Retina (tissue), 1 donor: Measurements from ENCODE around the gene CCDC197.

Source experiments
- DNase-seq: peaks from one replicate; pipeline ENCODE4 v3.0.0-alpha.2; 2016

Gene CCDC197

DNA sequence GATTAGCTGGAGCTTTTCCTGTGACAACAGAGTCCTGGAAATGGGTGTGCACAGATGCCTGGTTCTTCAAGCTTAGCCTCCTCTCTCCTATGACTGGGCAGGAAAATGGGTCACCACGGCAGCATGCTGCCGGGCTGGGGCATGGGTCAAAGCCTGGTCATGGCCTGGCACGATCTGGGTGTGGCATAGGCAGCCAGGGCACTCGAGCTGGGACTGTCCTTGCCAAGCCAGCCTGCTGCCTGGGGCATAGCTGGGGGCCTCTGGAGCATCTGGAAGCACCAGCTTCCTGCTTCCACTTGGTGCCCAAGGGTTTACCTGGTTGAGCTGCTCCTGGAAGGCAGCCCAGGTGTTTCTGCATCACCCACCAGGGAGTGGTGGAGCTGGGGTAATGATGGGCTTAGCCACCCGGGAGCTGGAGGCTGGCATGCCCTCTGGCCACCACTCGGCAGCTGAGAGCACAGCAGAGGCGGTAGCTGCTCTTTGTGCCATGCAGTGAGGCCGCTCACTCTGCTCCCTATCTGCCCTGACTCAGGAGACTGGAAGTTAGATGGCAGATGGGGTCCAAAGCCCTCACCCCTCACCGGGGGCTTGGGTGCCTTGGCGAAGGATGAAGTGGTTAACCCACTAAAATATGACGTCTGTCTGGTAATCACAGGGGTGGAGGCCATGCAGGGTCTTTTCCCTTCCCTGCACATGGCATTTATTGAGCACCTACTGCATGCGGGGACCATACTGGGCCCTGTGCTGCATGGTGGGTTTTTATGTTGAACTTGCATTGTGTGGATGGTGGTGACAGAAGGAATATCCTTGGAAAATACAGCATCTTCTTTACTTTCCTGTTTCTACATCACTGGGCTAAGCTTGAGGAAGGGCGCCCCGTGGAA is 30.7 kb downstream of the CCDC197 start:
- DNase-seq = no peak

DNA sequence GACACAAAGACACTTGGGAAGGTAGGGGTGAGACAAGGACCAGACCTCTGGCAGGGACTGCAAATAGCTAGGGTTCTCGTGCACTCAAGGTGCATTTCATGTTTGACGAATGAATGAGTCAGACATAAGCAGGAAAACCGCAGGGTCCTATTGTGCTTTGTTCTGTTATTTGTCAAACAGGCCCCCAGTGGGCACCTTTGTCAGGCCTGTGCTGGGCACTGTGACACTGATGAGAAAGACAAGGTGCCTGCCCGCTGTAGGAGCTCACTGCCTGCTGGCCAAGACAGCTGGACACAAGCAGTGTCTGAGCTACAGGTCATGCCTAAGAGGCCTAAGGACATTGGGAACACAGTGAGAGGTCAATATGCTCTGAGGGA is 31.3 kb downstream of the CCDC197 start:
- DNase-seq = peak; percentile 14

DNA sequence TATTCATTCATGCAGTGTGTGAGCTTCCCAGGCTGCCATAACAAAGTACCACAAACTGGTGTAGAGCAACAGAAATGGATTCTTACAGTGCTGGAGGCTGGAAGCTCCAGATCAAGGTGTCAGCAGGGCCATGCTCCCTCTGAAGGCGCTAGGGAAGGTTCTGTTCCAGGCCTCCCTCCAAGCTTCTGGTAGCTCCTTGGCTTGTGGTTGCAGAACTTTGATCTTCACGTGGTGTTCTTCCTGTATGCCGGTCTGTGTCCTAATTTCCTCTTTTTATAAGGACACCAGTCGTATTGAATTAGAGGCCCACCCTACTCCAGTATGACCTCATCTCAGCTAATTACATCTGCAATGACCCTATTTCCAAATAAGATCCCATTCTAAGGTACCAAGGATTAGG is 32.2 kb downstream of the CCDC197 start:
- DNase-seq = no peak

DNA sequence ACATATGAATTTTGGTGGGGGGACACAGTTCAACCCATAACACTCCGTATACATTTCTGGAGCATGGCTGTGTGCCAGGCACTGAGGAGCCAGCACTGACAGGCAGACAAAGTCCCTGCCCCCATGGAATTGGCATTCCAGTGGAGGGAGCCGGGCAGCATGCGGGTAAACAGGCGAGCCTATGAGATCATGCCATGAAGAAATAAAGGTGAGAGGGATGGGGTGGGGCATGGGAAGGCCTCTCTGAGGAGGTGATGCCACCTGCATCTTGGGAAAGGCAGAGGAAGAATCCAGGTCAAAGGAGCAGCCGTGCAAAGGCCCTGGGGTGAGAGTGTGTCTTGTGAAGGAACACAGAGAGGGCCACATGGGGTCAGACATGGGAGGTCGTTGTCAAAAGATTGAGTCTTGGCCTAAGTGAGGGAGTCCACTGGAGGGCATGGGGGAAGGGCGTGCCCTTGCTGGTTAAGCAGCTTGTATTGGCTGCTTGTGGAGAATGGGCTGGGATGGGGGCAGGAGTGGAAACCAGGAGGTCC is 32.6 kb downstream of the CCDC197 start:
- DNase-seq = no peak

DNA sequence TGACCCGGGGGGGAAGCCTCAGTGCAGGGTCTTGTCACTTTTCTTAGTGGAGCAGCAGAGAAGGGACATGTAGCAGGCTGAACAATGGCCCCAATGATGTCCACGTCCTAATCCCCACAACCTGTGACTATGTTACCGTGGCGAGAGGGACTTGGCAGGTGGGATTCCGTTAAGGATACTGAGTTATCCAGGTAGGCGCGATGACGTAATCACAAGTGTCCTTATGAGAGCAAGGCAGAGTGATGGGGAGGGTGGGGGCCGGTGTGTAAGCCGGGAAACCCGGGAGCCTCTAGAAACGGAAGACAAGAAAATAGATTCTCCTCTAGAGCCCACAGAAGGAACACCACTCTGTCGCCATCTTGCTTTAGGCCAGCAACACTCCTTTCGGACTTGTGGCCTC is 33.5 kb downstream of the CCDC197 start:
- DNase-seq = no peak

DNA sequence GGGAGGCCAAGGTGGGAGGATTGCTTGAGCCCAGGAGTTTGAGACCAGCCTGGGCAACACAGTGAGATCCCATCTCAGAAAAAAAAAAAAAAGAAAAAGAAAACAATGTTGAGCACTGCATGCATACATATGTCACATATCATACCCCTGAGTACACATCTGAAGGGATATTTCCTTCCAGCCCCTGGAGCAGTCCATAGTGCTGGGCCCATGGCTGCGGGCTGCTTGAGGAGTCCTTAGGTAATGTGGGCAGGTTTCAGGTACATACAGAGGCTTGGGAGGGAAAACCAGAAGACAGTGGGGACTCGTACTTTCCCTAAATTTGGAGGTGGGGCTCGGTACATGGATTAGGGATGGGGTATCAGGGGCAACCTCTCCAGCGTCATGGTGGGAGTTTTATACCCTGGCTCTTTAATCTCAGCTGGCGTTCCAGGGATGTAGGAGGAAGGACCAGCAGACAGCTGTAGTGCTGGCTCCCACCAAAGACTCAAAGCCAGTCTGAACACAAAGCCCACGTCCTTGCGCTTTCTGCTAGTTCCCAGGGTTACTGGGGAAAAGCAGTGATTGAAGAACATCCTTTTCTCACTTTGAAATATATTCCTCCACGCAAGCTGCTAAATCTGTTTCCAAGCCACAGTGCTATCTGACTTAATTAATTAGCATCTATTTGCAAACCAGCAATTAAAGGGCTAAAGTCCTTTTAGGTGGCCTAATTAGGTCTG is 34.2 kb downstream of the CCDC197 start:
- peak; percentile 44 for DNase-seq

DNA sequence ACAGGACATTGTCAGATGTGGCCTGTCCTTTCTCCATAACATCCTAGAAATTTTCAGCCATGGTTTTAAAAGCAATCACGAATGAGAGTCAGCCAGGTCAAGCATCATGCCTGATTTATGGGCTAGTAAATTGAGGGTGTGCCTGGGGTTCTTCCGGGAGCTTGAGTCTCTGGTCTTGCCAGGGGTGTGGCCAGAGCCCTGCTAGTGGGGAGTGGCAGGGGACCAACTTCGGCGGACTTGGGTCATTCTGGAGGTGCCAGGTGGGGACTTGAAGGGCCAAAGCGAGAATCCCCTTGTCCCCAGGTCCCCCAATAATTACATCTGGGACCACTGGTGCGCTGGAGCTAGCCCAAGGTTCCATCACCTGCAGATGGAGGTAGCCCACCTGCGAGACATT is 34.8 kb downstream of the CCDC197 start:
- no peak for DNase-seq

DNA sequence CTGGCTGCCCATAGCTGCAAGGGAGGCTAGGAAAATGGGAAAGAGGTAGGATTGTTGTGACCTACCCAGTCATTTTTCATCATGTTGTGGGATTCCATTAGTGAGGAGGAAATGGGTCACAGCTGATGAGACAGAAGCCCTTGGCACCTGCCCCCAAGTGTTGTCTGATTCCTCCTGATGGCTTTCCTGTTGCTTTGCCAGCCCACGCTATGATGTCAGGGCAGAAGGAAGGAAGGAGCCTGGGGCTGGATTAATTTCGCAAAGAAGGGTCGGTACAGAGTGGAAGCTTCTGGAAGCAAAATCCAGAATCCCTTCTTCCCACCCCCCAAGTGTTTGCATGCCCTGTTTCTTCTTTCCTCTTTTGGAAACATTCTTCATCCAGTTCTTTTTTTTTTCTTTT is 37.8 kb downstream of the CCDC197 start:
- DNase-seq = no peak

DNA sequence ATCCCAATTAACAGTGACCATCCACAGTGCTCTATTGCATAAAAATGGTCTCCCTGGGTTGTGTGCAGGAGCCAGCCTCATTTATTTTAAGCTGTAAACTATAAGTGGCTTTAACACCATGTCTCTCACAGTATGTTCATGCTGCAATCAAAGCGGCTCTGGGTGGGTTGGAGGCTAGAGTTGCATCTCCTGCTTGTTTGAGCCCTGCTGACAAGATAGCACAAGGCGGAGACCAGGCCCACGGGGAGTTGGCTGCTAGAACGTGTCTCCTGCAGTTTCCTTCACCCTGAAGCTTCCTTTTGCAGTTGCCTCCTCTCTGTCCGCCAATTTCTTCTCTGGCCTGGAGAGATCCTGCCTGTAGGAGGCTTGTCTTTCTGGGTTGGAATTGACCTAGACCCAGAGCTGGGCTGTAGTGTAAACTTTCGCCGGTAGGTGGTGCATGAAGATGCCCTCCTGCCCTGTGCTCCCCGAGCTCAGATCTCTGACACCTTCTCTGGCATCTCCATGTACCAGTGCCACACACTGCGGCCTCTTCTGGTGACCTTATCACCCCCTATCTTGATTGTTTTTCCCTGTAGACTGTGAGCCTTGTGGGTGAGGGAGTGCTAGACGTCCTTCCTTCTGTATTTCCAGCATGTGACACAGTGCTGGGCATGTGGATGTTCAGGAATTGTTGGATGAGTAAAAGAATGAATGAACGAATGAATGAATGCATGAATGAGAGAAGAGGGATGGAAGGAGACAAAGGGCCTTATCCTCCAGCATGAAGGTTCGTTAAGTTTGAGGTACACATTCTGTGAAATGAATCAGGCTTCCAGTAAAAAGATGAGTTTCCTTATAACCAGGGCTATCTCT is 39.4 kb downstream of the CCDC197 start:
- DNase-seq = peak; percentile 79

DNA sequence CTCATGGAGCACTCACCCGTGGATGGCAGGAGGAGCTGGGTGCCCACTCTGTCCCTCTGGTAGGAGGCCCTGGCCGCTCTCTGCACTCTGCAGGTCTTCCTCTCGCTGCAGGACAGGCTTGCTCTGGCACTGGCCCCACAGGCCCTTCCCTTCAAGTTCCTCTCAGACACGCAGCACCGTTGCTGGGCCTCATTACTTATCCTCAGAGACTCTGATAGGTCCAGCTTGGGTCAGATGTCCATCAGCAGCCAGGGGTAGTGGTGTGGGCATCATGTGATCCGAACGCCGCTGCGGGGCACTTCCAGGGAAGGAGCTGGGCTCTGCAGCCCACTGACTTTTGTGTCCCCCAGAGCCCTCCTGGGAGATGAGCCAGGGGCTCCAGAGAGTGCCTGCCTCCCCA is 40.9 kb downstream of the CCDC197 start:
- no peak for DNase-seq

DNA sequence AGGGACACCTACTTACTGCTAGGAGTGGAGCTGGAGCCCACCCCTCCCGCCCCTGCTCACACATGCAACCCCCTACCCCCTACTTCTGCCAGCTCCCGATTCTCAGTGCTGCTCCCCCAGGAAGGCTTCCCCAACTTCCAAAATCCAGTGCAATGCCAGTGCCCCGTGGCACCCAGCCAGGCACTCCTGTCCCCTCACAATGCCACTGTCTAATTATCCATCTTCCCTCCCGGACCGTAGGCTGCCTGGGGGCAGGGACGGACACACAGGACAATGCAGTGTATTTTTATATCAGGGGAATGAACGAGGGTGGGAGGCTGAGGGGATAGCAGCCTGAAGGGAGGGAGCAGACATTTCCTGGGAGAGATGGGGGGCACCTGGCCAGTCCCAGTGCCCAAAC is 41.4 kb downstream of the CCDC197 start:
- DNase-seq = no peak

DNA sequence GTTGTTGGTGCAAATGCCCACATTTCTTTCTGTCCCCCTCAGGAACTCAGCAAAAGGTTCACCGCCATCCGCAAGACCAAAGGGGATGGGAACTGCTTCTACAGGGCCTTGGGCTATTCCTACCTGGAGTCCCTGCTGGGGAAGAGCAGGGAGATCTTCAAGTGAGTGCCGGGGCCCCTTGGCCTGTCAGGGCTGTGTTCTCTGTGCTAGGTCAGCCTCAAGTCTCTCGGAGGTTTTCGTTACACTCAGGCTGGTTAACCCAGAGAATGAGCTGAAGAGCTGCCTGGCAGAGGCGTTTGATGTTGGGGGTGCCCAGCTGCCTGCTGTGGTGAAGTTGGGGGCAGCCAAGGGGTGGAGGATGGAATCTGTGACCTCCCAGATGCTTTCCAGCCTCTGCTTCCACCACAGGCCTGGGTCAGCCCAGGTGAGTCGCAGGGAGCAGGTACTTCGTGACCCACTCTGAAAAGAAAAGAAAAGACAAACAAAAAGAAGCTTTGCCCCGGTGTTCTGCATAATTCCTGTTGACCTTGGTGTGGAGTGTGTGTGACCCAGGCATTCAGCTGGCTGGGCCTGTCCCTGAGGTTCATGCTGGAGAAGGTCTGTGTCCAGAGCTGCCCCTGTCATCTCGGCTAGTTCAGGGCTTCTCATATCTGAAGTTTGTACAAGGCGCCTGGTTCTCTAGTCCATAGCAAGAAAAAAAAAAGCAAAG is 42.0 kb downstream of the CCDC197 start:
- DNase-seq = no peak

DNA sequence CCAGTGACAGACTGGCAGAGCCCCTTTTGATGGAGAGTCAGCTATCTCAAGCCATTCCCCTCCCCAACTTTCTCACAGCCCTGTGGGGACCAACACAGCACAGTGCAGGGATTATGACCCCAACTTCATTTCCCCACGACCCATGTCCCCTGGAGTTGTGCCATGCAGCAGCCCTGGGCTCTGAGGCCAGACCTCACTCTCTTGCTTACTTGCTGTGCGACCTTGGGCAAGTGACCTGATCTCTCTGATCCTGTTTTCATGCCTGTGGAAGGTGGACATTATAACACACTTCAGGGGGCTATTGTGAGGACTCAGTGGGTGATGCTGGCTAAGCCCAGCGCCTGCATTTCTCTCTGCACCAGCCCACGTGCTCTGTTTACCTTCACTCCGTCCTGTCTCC is 43.1 kb downstream of the CCDC197 start:
- DNase-seq = no peak

DNA sequence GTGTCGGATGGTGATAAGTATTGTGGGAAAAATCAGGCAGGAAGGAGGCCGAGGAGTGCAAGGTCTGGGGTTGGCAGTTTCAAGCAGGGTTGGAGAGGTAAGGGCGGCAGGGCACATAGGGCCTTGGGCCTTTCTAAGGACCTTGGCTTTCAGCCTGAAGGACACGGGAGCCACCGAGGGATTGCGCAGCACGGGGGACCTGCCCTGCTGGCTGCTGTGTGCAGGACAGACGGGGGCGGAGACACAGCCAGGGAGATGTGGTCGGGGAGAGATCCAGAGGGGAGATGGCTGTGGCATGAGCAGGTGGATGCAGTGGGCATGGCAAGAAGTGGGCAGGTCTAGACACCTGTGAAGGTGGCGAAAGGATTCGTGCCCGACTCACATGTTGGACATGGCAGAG is 43.7 kb downstream of the CCDC197 start:
- no peak for DNase-seq

DNA sequence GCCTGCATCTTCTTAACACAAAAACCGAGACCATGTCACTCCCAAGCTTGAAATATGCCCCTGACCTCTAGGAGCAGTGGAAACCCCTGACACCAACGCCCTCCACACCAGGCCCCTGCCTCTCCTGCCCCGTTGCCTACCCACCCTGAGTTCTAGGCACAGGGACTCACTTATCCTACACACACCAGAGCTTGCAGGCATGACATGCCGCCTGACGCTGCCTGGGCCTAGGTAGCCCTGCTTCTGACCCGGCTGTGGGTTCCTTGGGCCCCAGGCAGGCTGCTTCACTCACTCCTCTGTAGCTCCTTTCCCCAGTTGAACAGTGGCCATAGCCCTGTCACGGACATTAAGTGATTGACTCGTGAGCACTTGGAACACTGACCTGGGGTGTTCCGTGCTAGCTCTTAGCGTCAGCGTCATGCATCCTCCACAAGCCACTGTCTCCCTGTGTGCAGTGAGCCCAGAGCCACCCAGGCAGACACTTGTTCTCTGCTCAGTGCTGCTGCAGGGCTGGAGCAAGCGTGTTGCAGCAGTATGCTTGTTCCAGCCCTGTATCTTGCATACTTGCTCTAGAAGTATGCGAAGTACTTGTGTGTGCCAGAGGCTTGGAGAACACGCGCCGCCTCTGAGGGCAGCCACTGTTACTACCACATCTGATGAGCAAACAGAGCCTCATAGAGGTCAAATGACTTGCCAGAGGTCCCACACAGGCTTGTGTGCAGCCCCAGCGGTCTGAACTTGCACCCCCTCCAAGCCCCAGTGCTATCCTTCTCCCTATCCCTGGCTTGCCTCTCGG is 44.6 kb downstream of the CCDC197 start:
- no peak for DNase-seq

DNA sequence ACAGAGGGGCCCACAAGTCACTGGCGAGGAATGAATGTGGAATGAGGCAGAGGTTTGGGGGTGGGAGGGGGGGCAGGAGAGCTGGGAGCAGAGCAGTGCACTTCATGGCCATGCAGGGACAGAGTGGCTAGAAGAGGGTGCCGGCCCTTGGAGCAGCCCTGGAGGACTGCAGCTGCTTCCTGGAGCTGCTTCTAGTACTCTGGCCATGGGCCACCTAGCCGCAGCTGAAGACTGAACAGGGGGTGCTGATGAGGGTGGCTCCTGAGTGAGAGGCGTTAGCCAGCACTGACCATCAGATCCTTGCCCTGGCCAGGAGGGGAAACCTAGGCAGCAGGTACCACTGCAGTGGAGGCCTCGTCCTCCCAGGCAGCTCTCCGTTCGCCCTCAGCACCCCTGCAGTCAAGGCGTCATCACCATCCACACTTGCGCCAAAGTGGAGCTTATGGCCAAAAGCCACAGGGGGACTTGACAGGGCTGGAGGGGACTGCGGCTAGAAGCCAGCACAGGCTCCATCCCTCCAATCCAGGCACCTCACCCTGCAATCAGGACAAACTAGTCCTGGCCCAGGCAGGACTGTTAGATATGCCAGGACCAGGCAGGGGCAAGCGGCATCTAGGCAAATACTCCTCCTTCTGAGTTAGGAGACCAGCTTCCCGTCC is 45.5 kb downstream of the CCDC197 start:
- no peak for DNase-seq

DNA sequence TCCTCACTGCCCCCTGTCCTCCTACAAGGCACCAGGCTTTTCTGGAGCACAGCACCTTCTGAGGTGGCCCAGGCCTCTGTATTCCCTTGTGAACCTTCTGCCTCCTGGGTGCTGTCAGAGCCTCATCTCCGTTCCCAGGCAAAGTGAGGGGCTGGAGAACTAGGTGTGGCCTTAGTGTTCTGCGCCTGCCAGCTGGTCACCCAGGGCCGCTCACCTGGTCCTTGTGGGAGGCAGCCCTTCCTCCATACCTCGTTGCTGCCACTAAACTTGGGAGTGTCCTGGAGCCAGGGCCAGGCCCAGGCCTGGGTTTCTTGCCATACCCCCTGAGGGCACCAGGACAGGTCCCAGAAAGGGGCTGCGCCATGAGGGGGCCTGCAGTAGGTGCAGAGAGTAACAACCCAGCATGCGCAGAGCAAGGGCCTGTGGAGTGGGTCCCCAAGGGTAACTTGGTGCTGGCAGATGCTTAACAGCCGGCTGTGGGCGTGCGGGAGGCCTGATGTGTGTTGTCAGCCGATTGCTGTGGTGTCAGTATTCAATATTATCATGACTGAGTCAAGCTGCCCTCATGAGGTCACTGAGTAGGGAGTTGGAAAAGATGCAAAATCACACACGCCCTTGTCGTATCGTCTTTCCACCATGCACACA is 46.1 kb downstream of the CCDC197 start:
- DNase-seq = no peak

DNA sequence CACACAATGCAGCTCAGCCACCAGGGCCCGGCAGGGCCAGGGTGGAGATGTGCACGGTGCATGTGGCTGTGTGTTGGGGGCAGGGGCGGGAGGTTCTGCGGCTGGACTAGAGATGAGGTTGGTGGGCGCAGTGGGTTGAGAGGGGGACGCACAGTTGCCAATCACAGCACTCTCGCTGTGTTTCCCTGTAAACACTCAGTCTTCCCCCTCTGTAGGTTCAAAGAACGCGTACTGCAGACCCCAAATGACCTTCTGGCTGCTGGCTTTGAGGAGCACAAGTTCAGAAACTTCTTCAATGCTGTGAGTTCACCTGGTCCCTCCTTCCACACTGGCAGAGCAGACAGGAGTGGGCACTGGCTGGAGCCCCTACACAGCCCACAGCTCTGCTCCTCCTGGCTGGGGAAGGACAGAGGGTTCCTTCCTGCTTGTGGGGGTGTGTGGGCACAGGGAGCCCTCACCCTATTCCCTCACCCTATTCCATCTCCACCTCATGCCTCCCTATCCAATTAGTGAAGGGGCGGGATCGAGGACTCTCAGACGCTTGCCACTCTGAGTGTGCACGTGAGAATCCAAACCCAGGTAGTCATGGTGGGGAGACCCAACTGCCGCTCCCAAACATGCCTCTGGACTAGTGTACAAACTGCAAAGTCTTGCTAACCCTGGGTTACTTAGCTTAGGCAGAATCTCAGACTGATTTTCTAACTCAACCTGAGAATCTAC is 46.8 kb downstream of the CCDC197 start:
- DNase-seq = no peak

DNA sequence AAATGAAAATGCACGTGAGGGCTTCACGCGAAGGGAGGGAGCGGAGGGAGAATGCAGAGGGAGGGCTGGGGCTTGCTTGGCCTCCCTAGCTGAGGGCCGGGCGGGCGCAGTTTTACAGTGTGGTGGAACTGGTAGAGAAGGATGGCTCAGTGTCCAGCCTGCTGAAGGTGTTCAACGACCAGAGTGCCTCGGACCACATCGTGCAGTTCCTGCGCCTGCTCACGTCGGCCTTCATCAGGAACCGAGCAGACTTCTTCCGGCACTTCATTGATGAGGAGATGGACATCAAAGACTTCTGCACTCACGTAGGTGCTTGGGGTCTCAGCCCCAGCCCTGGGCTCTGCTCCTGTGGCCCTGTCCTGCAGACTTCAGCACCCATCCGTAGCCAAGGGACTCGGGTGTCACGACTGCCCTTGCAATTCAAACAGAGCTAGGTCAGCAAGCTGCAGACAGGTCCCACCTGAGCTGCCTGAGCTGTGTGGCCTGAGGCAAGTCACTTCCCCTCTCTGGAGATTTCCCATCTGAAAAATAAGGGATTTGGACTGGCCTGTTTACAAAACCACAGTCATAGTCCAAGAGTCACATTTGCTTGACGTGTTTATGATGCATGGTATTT is 47.5 kb downstream of the CCDC197 start:
- DNase-seq = no peak
